Mesodermal cell (in vitro differentiated cells): Measurements from ENCODE around the gene C22orf42.
"Not testable (repeated sequence)": the region's sequence is repeated elsewhere in the genome, so short reads cannot be mapped to it uniquely, and the experiment has no call there.

ENCODE experiments used
- H3K27ac ChIP-seq: 2 replicates; pipeline ENCODE4 v1.7.0; 2013; ENCODE audit warnings: mild to moderate bottlenecking, low read depth, low read length, moderate library complexity; ENCODE audit not compliant: severe bottlenecking
- H3K36me3 ChIP-seq: 2 replicates; pipeline ENCODE4 v1.7.1; 2013; ENCODE audit warnings: mild to moderate bottlenecking, low read length, moderate library complexity; ENCODE audit not compliant: control insufficient read depth, insufficient read depth
- H3K4me1 ChIP-seq: one replicate; pipeline ENCODE4 v1.7.1; 2013; ENCODE audit warnings: mild to moderate bottlenecking, low read length; ENCODE audit not compliant: insufficient read depth, control insufficient read depth, poor library complexity, severe bottlenecking
- H3K4me3 ChIP-seq: 2 replicates; pipeline ENCODE4 v1.7.0; 2013; ENCODE audit warnings: low read length, control low read depth, mild to moderate bottlenecking; ENCODE audit not compliant: insufficient read depth, poor library complexity, severe bottlenecking; ENCODE audit errors: extremely low read depth
- H3K9me3 ChIP-seq: 2 replicates; pipeline ENCODE4 v1.7.1; 2013; ENCODE audit warnings: mild to moderate bottlenecking, low read length, moderate library complexity; ENCODE audit not compliant: control insufficient read depth
- WGBS, 2 experiments: methylation state at CpG; one replicate each; pipeline ENCODE4 v1.1.5; 2013; ENCODE audit warnings: missing lambda C conversion rate in 2 of 2; ENCODE audit not compliant: insufficient coverage in 2 of 2; 5-methylcytosine and 5-hydroxymethylcytosine counted together

C22orf42 gene

DNA sequence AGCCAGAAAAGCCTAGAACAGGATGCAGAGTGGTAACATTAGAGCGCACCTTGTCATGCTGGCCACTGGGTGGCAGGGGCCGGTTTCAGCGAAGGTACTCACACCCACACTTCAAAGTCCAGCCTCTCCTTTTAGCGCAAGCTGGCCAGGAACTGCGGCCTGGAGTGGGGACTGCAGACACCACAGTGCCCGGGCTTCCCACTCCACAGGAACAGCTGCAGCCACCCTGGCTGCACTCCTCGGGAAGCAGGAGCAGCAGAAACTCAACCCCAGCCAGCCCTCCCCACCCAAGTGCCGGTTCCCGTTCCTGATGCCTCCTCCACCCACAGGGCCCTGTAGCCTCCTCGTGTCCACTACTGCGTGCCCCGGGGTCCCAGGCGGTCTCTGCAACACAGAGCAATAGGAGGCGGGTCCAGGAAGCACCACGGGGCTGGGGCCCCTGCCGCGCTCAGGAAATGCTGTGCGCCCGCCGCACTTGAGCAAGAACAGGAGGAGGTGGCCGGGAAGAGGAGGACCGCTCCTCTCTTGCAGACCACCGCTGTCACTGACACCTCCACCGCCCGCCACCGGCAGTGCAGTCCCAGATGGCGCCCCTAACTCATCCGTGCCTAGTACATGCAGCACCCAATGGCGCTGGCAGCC, 43.6 kb upstream of the C22orf42 start:
- H3K36me3 ChIP-seq = no peaks in the 10 kb centered on the region
- no peak overlapping the region for H3K27ac ChIP-seq
- H3K4me3 ChIP-seq = no peak overlapping the region
- peaks cover 4% of the 10 kb centered on the region for H3K4me1 ChIP-seq
- 43 to 45% methylated on average over 27 to 28 of the region's 29 CpGs for WGBS, 2 experiments
- no peaks in the 10 kb centered on the region for H3K9me3 ChIP-seq

DNA sequence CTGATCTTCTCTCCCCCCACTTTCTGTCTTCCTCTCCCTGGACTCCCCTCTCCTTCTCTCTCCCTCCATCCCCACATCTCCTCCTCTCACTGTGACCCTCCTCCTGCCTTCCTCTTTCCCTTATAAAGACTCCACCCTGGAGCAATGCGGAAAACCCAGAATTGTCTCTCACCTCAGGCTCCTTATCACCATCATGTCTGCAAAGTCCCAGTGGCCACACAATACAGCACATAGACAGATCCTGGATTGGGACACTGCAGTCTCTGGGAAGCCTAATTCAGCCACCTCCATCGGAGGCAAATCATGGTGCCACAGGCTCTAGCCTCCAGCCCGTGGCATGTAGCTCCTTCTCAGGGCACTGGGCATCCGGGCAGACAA, 43.0 kb upstream of the C22orf42 start:
- H3K4me1 ChIP-seq = peaks cover 4% of the 10 kb centered on the region
- no peaks in the 10 kb centered on the region for H3K9me3 ChIP-seq
- no peak overlapping the region for H3K4me3 ChIP-seq
- no peak overlapping the region for H3K27ac ChIP-seq
- no peaks in the 10 kb centered on the region for H3K36me3 ChIP-seq
- 20 to 31% methylated on average over 4 of the region's 4 CpGs for WGBS, 2 experiments

DNA sequence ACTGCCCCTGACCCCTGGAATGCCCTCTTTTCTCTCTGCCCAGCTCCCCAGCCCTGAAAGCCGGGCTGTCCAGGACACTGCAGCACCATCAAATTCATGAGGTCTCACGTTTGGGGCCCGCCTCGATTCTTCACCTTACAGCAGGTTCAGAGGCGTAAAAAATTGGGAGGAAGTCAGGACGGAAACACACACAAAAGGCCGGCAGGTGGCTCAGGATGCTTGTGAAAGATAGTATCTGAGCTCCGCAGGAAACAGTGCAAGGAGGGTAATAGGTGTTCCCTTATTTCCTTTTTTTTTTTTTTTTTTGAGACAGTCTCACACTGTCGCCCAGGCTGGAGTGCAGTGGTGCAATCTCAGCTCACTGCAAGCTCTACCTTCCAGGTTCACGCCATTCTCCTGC, 41.6 kb upstream of the C22orf42 start:
- no peaks in the 10 kb centered on the region for H3K36me3 ChIP-seq
- WGBS, 2 experiments = 84 to 86% methylated on average over 7 to 9 of the region's 10 CpGs
- no peaks in the 10 kb centered on the region for H3K9me3 ChIP-seq
- H3K4me1 ChIP-seq = peaks cover 4% of the 10 kb centered on the region
- H3K4me3 ChIP-seq = no peak overlapping the region
- no peak overlapping the region for H3K27ac ChIP-seq

DNA sequence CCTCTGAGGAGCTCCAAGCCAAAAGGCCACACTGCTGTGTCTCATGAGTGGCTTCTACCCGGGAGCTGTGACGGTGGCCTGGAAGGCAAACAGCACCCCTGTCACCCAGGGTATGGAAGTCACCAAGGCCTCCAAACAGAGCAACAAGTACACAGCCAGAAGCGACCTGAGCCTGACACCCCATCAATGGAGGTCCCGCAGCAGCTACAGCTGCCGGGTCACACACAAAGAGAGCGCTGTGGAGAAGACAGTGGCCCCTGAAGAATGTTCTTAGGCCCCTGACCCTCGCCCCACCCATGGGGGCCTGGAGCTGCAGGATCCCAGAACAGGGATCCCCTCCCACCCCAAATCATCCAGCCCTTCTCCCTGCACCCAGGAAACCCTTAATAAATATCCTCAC, 40.9 kb upstream of the C22orf42 start:
- Histone ChIP-seq H3K4me1 (peaks cover 4% of the 10 kb centered on the region), H3K27ac (no peak overlapping the region), H3K9me3 (no peaks in the 10 kb centered on the region), H3K4me3 (no peak overlapping the region), H3K36me3 (no peaks in the 10 kb centered on the region)
- 86 to 88% methylated on average over 3 to 6 of the region's 7 CpGs for WGBS, 2 experiments

DNA sequence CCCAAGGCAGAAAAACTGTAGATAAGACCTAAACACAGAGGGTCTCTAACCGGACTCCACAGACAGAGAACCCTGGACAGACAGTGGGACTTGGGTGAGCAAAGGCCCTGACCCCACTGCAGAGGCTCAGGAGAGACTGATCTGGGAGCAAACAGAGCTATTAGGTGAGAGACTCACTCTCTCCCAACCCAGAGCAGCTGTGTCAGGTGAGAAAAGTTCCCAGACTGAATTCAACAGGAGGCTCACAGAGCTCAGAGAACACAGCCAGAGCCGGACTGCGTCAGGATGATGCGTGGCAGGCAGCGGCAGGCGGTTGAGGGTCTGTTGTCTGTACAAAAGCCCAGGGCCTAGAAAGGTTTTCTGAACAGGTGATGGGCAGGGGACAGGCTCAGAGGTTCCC, 40.2 kb upstream of the C22orf42 start:
- 95 to 98% methylated on average over 5 to 6 of the region's 6 CpGs for WGBS, 2 experiments
- no peak overlapping the region for H3K27ac ChIP-seq
- no peaks in the 10 kb centered on the region for H3K36me3 ChIP-seq
- H3K4me1 ChIP-seq = peaks cover 2% of the 10 kb centered on the region
- no peaks in the 10 kb centered on the region for H3K9me3 ChIP-seq
- no peak overlapping the region for H3K4me3 ChIP-seq

DNA sequence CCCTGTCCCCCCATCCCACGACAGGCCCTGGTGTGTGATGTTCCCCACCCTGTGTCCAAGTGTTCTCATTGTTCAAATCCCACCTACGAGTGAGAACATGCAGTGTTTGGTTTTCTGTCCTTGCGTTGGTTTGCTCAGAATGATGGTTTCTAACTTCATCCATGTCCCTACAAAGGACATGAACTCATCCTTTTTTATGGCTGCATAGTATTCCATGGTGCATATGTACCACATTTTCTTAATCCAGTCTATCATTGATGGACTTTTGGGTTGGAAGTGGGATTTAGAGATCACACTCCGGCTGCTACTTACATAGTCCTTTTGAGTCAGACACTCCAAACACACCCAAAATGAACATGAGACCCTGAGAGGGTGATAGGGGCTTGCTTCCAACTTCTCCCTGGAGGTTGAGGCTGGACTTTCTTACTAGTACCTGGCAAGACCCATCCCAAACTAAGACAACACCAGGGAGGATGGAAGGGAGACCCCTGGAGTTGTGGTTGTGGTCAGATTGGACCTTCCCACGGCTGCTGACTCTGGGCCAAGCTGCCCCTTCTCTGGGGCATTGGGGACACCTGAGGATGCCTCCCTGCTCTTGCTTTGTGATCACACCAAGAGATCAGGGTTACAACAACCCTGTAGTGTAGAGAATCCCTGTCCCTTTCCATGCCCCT, 38.6 kb upstream of the C22orf42 start:
- H3K4me1 ChIP-seq, H3K9me3 ChIP-seq, H3K4me3 ChIP-seq, H3K27ac ChIP-seq, H3K36me3 ChIP-seq: not testable (repeated sequence)
- 80 to 87% methylated on average over 3 of the region's 5 CpGs for WGBS, 2 experiments

DNA sequence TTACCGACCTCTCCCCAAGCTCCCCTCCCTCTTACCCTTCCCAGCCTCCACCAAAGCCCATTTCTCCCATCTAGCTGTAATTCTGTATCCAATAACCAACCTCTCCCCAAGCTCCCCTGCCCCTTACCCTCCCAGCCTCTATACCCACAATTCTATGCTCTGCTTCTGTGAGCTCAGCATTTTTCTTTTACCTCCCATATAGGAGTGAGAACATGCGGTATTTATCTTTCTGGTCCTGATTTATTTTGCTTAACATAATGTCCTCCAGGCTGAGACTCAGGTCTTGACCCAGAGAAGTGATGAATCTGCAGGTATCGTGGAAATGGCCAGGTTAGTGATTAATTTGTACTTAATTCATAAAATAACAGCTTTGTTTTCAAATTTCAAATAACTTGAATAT, 36.8 kb upstream of the C22orf42 start:
- WGBS, 2 experiments = 78% methylated on average over 1 of the region's 3 CpGs
- H3K36me3 ChIP-seq, H3K4me1 ChIP-seq, H3K27ac ChIP-seq, H3K9me3 ChIP-seq, H3K4me3 ChIP-seq: not testable (repeated sequence)

DNA sequence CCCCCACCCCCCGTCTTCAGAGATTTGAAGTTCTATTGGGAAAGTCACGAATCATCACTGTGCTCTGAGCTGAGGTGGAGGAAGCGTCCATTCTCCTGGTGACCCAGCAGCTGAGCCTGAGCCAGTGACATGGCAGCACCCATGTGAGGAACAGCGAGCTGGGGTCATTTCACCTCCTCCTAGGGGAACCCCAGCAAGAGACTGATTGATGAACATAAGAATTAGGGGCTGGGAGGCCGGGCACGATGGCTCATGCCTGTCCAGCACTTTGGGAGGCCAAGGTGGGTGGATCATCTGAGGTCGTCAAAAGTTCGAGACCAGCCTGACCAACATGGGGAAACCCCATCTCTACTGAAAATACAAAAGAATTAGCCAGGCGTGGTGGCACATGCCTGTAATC, 34.2 kb upstream of the C22orf42 start:
- H3K36me3 ChIP-seq, H3K4me1 ChIP-seq, H3K9me3 ChIP-seq, H3K27ac ChIP-seq, H3K4me3 ChIP-seq: not testable (repeated sequence)
- WGBS, 2 experiments = 93 to 97% methylated on average over 3 to 7 of the region's 9 CpGs

DNA sequence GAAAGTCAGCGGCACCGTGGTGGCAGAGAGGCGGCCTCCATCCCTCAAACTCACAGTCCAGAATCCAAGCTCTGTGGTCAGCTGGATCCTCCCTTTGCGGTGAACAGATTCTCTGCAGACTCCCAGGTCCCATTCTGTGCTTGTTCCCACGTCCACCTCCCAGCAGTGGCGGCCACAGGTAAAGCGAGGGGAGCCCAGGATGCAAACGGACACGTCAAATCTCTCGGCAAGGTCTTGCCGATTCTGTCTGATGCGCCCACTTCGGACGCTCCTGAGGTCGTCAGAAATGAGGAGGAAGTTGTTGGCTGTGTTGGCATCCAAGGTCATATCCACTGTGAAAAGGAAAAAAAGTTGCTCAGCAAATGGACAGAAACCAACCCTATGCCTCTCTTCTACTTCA, 31.9 kb upstream of the C22orf42 start:
- H3K4me1 ChIP-seq, H3K9me3 ChIP-seq, H3K4me3 ChIP-seq, H3K27ac ChIP-seq, H3K36me3 ChIP-seq: not testable (repeated sequence)
- 90% methylated on average over 5 to 13 of the region's 15 CpGs for WGBS, 2 experiments

DNA sequence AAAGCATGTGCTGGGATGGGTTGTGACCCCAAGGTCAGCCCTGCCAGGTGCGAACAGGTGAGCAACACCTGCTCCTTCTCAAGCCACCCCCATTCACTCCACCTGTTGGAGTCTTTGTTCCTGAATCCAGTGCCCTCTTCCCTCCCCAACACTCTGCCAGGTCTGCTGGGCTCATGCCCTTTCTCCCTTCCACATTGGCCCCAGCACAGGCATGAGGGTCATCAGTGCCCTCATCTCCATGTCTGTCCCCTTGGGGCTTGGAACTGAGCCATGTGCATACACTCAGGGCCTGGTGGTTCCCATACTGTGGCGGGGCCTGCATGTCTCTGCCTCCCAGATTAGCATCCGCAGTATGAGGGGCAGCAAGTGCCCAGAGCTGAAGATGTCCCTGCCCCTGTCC, 26.7 kb upstream of the C22orf42 start:
- Histone ChIP-seq H3K9me3 (no peaks in the 10 kb centered on the region), H3K27ac (no peak overlapping the region), H3K4me3 (no peak overlapping the region), H3K4me1 (no peaks in the 10 kb centered on the region), H3K36me3 (no peaks in the 10 kb centered on the region)
- WGBS, 2 experiments = 95 to 97% methylated on average over 3 of the region's 3 CpGs

DNA sequence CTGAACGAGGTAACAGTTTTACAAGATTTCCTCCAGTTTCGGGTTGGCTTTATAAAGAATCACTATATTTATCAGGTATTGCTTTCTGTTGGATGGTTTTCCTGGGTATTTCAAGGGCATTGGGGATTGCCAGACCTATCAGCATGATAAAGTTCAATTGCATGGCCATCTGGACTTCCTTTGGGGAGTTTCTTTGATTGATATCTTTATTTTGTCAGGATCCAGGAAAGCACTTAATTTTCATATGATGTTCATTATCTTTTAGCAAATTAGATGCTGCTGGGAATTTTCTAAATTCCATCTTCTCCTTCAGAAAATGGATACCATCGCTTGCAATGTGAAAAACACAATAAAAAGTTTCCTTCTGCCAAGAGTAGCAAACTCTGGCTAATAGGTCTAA, 24.5 kb upstream of the C22orf42 start:
- Histone ChIP-seq H3K36me3 (no peaks in the 10 kb centered on the region), H3K4me1 (no peaks in the 10 kb centered on the region), H3K9me3 (no peaks in the 10 kb centered on the region), H3K4me3 (no peak overlapping the region), H3K27ac (no peak overlapping the region)
- WGBS, 2 experiments = no CpG with 5 or more reads among the region's 3 CpGs
